Transverse colon (tissue), 3 donors: ENCODE results near the gene TFAP2A.

Source experiments
- CTCF ChIP-seq, 5 experiments: fragments of 200-600 bp in 3 of 5; fragments of 450-650 bp in 2 of 5; sonication (generic) in 3 of 5; IDR thresholded peaks; 1 replicate in 2 of 5; 2 replicates in 3 of 5; pipeline ENCODE4 v1.5.1; 2016 to 2017; ENCODE audit warnings: antibody characterized with exemption in 5 of 5, inconsistent platforms in 3 of 5, mild to moderate bottlenecking in 2 of 5, moderate library complexity in 1 of 5
- EP300 ChIP-seq: sonication (generic); formaldehyde crosslinking; IDR thresholded peaks from one replicate; pipeline ENCODE4 v1.6.1; 2017; ENCODE audit warnings: antibody characterized with exemption, low read depth

- no peak for TF ChIP-seq CTCF (IDR thresholded peaks at IDR 0.05)
- TF ChIP-seq EP300: no peak
Observed at GRCh38 chr6:10418862-10419748, 4.2 kb upstream of the TFAP2A start.
